22Rv1 (cell line): Measurements from ENCODE around the gene CLCA2.

Experiments used
- ZFX ChIP-seq: fragments of 450-650 bp; IDR thresholded peaks from 2 replicates; pipeline ENCODE4 v1.6.1; 2017; ENCODE audit warnings: antibody characterized with exemption, borderline replicate concordance
- TF ChIP-seq, protein P1 (sequence below): fragments of 450-650 bp; IDR thresholded peaks from 2 replicates; pipeline ENCODE4 v1.5.1; 2017; ENCODE audit warnings: mild to moderate bottlenecking

DNA sequence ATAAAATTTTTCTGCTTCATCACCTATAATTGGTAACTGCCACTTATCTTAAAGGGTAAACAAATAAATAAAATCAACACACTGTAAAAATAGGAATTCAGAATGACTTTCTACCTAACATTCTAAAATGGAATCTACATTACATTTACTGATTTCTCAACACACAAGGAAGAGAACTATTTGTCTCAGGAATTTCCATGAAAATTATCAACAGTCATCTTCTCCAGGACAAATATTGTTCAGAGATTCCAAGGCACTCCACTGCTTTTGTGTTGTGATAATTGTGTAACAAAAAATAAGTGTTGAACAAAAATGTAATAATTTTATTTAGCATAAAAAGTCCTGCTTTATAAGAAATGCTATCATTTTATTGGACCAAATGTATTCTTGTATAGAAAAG is 35.2 kb upstream of the CLCA2 start:
- TF ChIP-seq, protein P1, sequence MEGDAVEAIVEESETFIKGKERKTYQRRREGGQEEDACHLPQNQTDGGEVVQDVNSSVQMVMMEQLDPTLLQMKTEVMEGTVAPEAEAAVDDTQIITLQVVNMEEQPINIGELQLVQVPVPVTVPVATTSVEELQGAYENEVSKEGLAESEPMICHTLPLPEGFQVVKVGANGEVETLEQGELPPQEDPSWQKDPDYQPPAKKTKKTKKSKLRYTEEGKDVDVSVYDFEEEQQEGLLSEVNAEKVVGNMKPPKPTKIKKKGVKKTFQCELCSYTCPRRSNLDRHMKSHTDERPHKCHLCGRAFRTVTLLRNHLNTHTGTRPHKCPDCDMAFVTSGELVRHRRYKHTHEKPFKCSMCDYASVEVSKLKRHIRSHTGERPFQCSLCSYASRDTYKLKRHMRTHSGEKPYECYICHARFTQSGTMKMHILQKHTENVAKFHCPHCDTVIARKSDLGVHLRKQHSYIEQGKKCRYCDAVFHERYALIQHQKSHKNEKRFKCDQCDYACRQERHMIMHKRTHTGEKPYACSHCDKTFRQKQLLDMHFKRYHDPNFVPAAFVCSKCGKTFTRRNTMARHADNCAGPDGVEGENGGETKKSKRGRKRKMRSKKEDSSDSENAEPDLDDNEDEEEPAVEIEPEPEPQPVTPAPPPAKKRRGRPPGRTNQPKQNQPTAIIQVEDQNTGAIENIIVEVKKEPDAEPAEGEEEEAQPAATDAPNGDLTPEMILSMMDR: no peak
- TF ChIP-seq ZFX: no peak
